ENCODE data around the gene LRRIQ3. TPM values are rescaled to one million over a fixed set of nuclear protein-coding genes. Genes with fewer than 3 reads are reported as not detected.

LRRIQ3 gene
- total RNA-seq, 1 experiment from 2014 or later, result 0.63 TPM

GRCh38 chr1:73979684-73980083, 218.3 kb downstream of the LRRIQ3 start:
- H3K4me3 Mint-ChIP-seq (ENCODE audit: unreplicated experiment), result no peak overlapping the region
- H3K27me3 Mint-ChIP-seq (ENCODE audit: insufficient read depth, unreplicated experiment), result no peaks in the 10 kb centered on the region
- H3K4me1 Mint-ChIP-seq (ENCODE audit: insufficient read depth, unreplicated experiment), result no peaks in the 10 kb centered on the region
- no TSS peak for BruUV-seq (replicated peaks)
- ChIA-PET POLR2A (no interaction called here), CTCF (no interaction called here)
- TF ChIP-seq, protein P1, sequence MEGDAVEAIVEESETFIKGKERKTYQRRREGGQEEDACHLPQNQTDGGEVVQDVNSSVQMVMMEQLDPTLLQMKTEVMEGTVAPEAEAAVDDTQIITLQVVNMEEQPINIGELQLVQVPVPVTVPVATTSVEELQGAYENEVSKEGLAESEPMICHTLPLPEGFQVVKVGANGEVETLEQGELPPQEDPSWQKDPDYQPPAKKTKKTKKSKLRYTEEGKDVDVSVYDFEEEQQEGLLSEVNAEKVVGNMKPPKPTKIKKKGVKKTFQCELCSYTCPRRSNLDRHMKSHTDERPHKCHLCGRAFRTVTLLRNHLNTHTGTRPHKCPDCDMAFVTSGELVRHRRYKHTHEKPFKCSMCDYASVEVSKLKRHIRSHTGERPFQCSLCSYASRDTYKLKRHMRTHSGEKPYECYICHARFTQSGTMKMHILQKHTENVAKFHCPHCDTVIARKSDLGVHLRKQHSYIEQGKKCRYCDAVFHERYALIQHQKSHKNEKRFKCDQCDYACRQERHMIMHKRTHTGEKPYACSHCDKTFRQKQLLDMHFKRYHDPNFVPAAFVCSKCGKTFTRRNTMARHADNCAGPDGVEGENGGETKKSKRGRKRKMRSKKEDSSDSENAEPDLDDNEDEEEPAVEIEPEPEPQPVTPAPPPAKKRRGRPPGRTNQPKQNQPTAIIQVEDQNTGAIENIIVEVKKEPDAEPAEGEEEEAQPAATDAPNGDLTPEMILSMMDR (IDR thresholded peaks at IDR 0.05; ENCODE audit: unreplicated experiment), result no peak
- H3K9me3 Mint-ChIP-seq (ENCODE audit: unreplicated experiment), result no peaks in the 10 kb centered on the region
- H3K36me3 Mint-ChIP-seq (ENCODE audit: insufficient read depth, unreplicated experiment), result no peaks in the 10 kb centered on the region
- DNase-seq (ENCODE audit: unreplicated experiment), result no peak
- H3K27ac Mint-ChIP-seq (ENCODE audit: low read depth, unreplicated experiment), result no peak overlapping the region
- intact Hi-C loops (cut with micrococcal nuclease), result no loop called here

DNA sequence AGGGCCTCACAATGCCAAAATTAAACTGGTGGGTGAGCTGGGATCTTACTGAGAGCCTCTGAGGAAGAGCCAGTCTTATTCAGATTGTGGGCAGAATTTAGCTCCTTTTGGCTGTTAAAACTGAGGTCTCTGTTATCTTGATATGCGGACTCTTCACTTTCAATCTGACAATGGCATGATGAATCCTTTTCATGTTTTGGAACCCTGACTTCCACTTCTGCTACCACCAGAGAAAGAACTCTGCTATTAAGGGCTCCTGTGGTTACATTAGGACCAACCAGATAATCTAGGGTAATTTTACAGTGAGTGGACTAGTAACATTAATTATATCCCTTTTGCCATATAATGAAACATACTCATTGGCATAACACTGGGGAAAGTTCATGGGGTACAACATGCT, 219.0 kb downstream of the LRRIQ3 start:
- Mint-ChIP-seq H3K4me3 (ENCODE audit: unreplicated experiment) (no peak overlapping the region), H3K27me3 (ENCODE audit: insufficient read depth, unreplicated experiment) (no peaks in the 10 kb centered on the region), H3K4me1 (ENCODE audit: insufficient read depth, unreplicated experiment) (no peaks in the 10 kb centered on the region), H3K36me3 (ENCODE audit: insufficient read depth, unreplicated experiment) (no peaks in the 10 kb centered on the region), H3K27ac (ENCODE audit: low read depth, unreplicated experiment) (no peak overlapping the region), H3K9me3 (ENCODE audit: unreplicated experiment) (no peaks in the 10 kb centered on the region)
- DNase-seq (ENCODE audit: unreplicated experiment), result no peak
- TF ChIP-seq, protein P1 (IDR thresholded peaks at IDR 0.05; ENCODE audit: unreplicated experiment), result no peak
- CTCF ChIA-PET, result no interaction called here
- no TSS peak for BruUV-seq (replicated peaks)
- intact Hi-C loops (cut with micrococcal nuclease), result no loop called here
- POLR2A ChIA-PET, result no interaction called here

Other genes with a start within 250 kb of the LRRIQ3 start
- 9.6 and 14.2 TPM in 2 replicates for gene FPGT, start 66 bp upstream of the LRRIQ3 start, total RNA-seq (2022)
- 1.1 TPM in 1 of 2 replicates, not detected in the other for gene TNNI3K, start 37.2 kb upstream of the LRRIQ3 start, total RNA-seq (2022)